Suprapubic skin (tissue), 4 donors: ENCODE data around the gene ELMO1. TPM values are rescaled to one million over a fixed set of nuclear protein-coding genes. Genes with fewer than 3 reads are reported as not detected.
"Not testable (repeated sequence)": the region's sequence is repeated elsewhere in the genome, so short reads cannot be mapped to it uniquely, and the experiment has no call there.

ENCODE experiments used
- DNase-seq, 2 donors: peaks; one replicate each; pipeline ENCODE4 v3.0.0-alpha.2; 2019; ENCODE audit warnings: low spot score in 2 of 2
- H3K27ac ChIP-seq: fragments of 200-600 bp; sonication (generic); one replicate; pipeline ENCODE4 v1.5.1; 2019
- H3K27me3 ChIP-seq: fragments of 200-600 bp; sonication (generic); one replicate; pipeline ENCODE4 v1.5.1; 2019
- H3K36me3 ChIP-seq: fragments of 200-600 bp; sonication (generic); one replicate; pipeline ENCODE4 v1.5.1; 2019
- H3K4me1 ChIP-seq: fragments of 200-600 bp; sonication (generic); one replicate; pipeline ENCODE4 v1.5.1; 2019
- H3K4me3 ChIP-seq: fragments of 200-600 bp; sonication (generic); one replicate; pipeline ENCODE4 v1.5.1; 2019; ENCODE audit warnings: mild to moderate bottlenecking
- H3K9me3 ChIP-seq: fragments of 200-600 bp; sonication (generic); one replicate; pipeline ENCODE4 v1.5.1; 2019
- CTCF ChIP-seq, 2 donors: fragments of 200-600 bp in 1 of 2; fragments of 450-650 bp in 1 of 2; sonication (generic) in 1 of 2; IDR thresholded peaks; one replicate each; pipeline ENCODE4 v1.5.1; 2016 to 2019; ENCODE audit warnings: antibody characterized with exemption in 2 of 2, mild to moderate bottlenecking in 1 of 2, moderate library complexity in 1 of 2
- EP300 ChIP-seq: sonication (generic); formaldehyde crosslinking; IDR thresholded peaks from one replicate; pipeline ENCODE4 v1.6.1; 2017; ENCODE audit warnings: antibody characterized with exemption
- POLR2A ChIP-seq, 2 donors: fragments of 450-650 bp; IDR thresholded peaks; one replicate each; pipeline ENCODE4 v1.6.1; 2017; ENCODE audit warnings: antibody characterized with exemption in 2 of 2, mild to moderate bottlenecking in 2 of 2, moderate library complexity in 2 of 2
- POLR2AphosphoS5 ChIP-seq, 3 donors: sonication (generic); formaldehyde crosslinking; IDR thresholded peaks; one replicate each; pipeline ENCODE4 v1.6.1; 2017; ENCODE audit warnings: antibody characterized with exemption in 3 of 3
- WGBS: methylation state at CpG from one replicate; pipeline ENCODE4 v1.1.5; 2018; 5-methylcytosine and 5-hydroxymethylcytosine counted together
- total RNA-seq, 4 donors: library from RNA; depleted of rRNA; stranded (reverse); fragments of >200 nt; gene quantifications; one replicate each; pipeline ENCODE4 v1.1.0, GENCODE V29; 2016

Gene ELMO1
- total RNA-seq, 4 donors from 2014 or later, result 9.8 to 49.6 (median 22.2) TPM

GRCh38 chr7:37142958-37143357, 305.7 kb downstream of the ELMO1 start:
- Histone ChIP-seq H3K27ac (no peak overlapping the region), H3K27me3 (no peaks in the 10 kb centered on the region), H3K36me3 (no peaks in the 10 kb centered on the region), H3K4me3 (no peak overlapping the region), H3K9me3 (peaks cover 8% of the 10 kb centered on the region), H3K4me1 (no peaks in the 10 kb centered on the region)
- no peak for TF ChIP-seq POLR2A (IDR thresholded peaks at IDR 0.05)
- no peak for TF ChIP-seq EP300
- no peak for TF ChIP-seq CTCF (IDR thresholded peaks at IDR 0.05)
- TF ChIP-seq POLR2AphosphoS5 (IDR thresholded peaks at IDR 0.05), result no peak
- 63% methylated on average over 3 of the region's 3 CpGs for WGBS
- no peak for DNase-seq

- H3K9me3 ChIP-seq, result peaks cover 11% of the 10 kb centered on the region
- H3K4me1 ChIP-seq, result no peaks in the 10 kb centered on the region
- DNase-seq, result no peak
- H3K4me3 ChIP-seq, result no peak overlapping the region
- 98% methylated on average over 2 of the region's 2 CpGs for whole genome bisulfite sequencing
- TF ChIP-seq CTCF (IDR thresholded peaks at IDR 0.05) (no peak), EP300 (no peak), POLR2A (IDR thresholded peaks at IDR 0.05) (no peak), POLR2AphosphoS5 (IDR thresholded peaks at IDR 0.05) (no peak)
- no peaks in the 10 kb centered on the region for H3K27me3 ChIP-seq
- H3K27ac ChIP-seq, result no peak overlapping the region
- H3K36me3 ChIP-seq, result no peaks in the 10 kb centered on the region
These were observed 306.9 kb downstream of the ELMO1 start for GRCh38 chr7:37141742-37142141.

- H3K9me3 ChIP-seq, DNase-seq, H3K4me1 ChIP-seq, H3K27ac ChIP-seq, H3K36me3 ChIP-seq, H3K4me3 ChIP-seq, H3K27me3 ChIP-seq: not testable (repeated sequence)
- 86% methylated on average over 1 of the region's 1 CpG for WGBS
These were observed 314.8 kb downstream of the ELMO1 start for GRCh38 chr7:37133902-37134301.

- H3K4me3 ChIP-seq, result no peak overlapping the region
- H3K27me3 ChIP-seq, result no peaks in the 10 kb centered on the region
- no peak overlapping the region for H3K27ac ChIP-seq
- TF ChIP-seq POLR2A (IDR thresholded peaks at IDR 0.05) (no peak), POLR2AphosphoS5 (IDR thresholded peaks at IDR 0.05) (no peak), CTCF (IDR thresholded peaks at IDR 0.05) (no peak), EP300 (no peak)
- peaks cover 4% of the 10 kb centered on the region for H3K36me3 ChIP-seq
- WGBS, result 72% methylated on average over 4 of the region's 4 CpGs
- no peak for DNase-seq
- no peaks in the 10 kb centered on the region for H3K9me3 ChIP-seq
- no peaks in the 10 kb centered on the region for H3K4me1 ChIP-seq
These were observed 316.8 kb downstream of the ELMO1 start for GRCh38 chr7:37131855-37132254.

GRCh38 chr7:37129035-37129425, 319.6 kb downstream of the ELMO1 start:
- Histone ChIP-seq H3K27me3 (no peaks in the 10 kb centered on the region), H3K4me1 (no peaks in the 10 kb centered on the region), H3K9me3 (no peaks in the 10 kb centered on the region), H3K36me3 (peaks cover 4% of the 10 kb centered on the region), H3K27ac (no peak overlapping the region), H3K4me3 (no peak overlapping the region)
- 95% methylated on average over 4 of the region's 4 CpGs for WGBS
- TF ChIP-seq CTCF (IDR thresholded peaks at IDR 0.05), result no peak
- TF ChIP-seq POLR2AphosphoS5 (IDR thresholded peaks at IDR 0.05), result no peak
- no peak for TF ChIP-seq EP300
- TF ChIP-seq POLR2A (IDR thresholded peaks at IDR 0.05), result no peak
- no peak for DNase-seq

- Histone ChIP-seq H3K27me3 (no peaks in the 10 kb centered on the region), H3K4me1 (no peaks in the 10 kb centered on the region), H3K4me3 (no peak overlapping the region), H3K27ac (no peak overlapping the region), H3K36me3 (peaks cover 4% of the 10 kb centered on the region), H3K9me3 (no peaks in the 10 kb centered on the region)
- no peak for DNase-seq
- WGBS, result 83% methylated on average over 4 of the region's 4 CpGs
- TF ChIP-seq EP300 (peak; percentile 20), POLR2A (IDR thresholded peaks at IDR 0.05) (no peak)
These were observed 320.2 kb downstream of the ELMO1 start for GRCh38 chr7:37128327-37129034.
